GM18951 (cell line): ENCODE results near the gene PKP4.

ENCODE experiments used
- POLR2A ChIP-seq: IDR thresholded peaks from 4 replicates; pipeline ENCODE4 v1.6.1; 2011; ENCODE audit warnings: mild to moderate bottlenecking; ENCODE audit not compliant: insufficient read length, insufficient read depth; ENCODE audit errors: extremely low read depth
- in situ Hi-C: fragments of 300-500 bp; cut with MboI; formaldehyde crosslinking; loops from one replicate; pipeline ENCODE4 v1.12.0; 2022; ENCODE audit warnings: low sequenced_read_pairs, mixed read lengths, inconsistent platforms; ENCODE audit not compliant: unreplicated experiment

Gene PKP4

GRCh38 chr2:158498749-158499136 is 42.0 kb downstream of the PKP4 start:
- in situ Hi-C loops, result no loop called here
- TF ChIP-seq POLR2A, result no peak

DNA sequence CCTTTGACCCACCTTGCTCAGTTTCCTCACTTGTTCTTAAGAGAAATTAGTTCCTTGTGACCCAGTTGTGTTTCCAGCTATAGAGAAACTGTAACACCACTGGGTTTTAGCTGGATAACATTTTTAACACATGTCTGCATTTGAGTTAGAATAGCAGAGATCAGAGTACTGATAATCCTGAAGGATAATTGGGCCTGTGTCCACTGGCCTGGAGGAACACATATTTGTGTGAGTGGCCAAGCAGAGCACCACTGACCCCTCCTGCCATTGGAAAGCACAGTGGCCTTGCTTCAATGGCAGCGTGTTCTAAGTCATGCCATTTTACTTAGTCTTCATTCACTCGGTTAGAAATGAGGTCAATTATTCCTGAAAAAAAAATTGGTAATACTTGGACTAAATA is 42.6 kb downstream of the PKP4 start:
- in situ Hi-C loops, result no loop called here
- no peak for TF ChIP-seq POLR2A

DNA sequence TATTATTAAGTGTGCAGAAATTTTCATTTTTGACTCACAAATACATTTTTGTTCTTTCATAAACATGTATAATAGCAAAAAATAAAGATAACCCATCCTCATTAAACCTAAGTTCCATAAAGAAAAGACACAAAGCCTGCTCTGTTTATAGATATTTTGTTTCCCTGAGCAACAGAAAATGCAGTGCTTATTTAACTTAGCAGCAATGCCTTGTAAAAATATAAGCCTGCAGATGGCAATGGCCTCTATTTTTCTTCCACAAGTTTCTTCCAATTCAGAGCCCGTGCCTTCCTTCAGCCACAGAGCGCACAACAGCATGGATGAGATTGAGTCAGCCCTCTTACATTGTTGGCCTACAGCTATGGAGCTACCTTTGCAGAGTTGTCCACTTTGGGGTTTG is 43.6 kb downstream of the PKP4 start:
- in situ Hi-C loops, result no loop called here
- no peak for TF ChIP-seq POLR2A

- no peak for TF ChIP-seq POLR2A
- in situ Hi-C loops, result no loop called here
Observed at GRCh38 chr2:158501301-158501700, 44.5 kb downstream of the PKP4 start.

GRCh38 chr2:158502974-158503373 is 46.2 kb downstream of the PKP4 start:
- no peak for TF ChIP-seq POLR2A
- in situ Hi-C loops, result no loop called here

DNA sequence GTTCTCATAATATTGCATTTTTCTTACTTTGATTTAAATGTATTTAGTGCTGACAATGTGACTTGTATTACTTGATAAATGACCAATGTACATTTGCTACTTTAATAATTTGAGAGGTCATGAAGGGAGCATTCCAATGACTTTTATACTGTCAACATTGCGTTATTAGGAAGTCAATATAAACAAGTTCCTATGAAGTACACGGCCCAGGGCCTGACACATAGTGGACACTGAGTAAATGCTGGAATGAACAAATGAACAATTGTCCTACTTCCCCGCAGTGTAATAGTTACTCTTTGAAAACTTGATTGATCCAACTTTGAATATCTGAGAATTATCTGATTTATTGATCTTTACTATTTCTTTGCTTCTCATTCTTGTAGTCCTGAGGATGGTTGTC is 47.3 kb downstream of the PKP4 start:
- in situ Hi-C loops, result no loop called here

GRCh38 chr2:158505448-158505934 is 48.7 kb downstream of the PKP4 start:
- TF ChIP-seq POLR2A, result no peak
- in situ Hi-C loops, result no loop called here

More for the DNA sequence above, 47.3 kb downstream of the PKP4 start:
- TF ChIP-seq POLR2A, result no peak

GRCh38 chr2:158507141-158507540 is 50.4 kb downstream of the PKP4 start:
- no peak for TF ChIP-seq POLR2A
- in situ Hi-C loops, result no loop called here

- TF ChIP-seq POLR2A, result no peak
- in situ Hi-C loops, result no loop called here
Observed at GRCh38 chr2:158507679-158508078, 50.9 kb downstream of the PKP4 start.

DNA sequence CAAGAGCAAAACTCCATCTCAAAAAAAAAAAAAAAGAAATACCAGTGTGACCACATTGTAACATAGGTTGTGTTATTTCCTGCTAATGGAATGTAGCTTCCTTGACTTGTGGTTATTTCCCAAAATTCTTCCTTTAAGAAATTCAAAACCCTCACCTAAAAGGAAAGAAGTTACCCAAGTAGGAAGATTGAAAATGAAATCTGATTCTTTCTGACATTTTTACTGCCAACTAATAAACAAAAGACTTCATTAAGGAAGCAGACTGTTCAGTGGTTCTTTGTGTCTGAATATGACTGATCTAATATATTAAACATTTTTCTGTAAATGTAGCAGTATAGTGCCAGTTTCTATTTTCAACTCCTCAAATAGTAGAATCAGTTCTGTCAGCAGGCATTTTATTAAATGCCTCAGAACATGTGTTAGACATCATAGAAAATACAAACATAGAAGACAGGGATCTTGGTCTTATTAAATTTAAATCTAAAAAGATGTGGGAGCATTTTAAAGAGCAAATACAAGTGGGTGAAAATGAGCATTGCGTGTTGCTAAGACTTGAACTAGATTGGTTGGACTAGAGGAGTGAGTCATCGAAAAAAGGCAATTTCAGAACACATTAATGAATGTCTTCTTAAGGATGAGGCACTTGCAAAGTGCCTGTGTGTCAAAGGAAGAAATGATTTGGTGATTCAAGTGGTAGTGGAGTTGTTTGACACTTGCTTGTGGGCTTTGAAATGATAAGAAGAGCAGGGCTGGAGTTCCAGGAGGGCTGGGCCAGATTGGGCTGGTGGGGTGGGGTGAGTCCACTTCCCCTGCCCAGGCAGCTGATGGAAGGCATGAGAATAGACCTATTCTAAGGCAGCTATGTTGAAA is 53.4 kb downstream of the PKP4 start:
- no peak for TF ChIP-seq POLR2A
- in situ Hi-C loops, result no loop called here

DNA sequence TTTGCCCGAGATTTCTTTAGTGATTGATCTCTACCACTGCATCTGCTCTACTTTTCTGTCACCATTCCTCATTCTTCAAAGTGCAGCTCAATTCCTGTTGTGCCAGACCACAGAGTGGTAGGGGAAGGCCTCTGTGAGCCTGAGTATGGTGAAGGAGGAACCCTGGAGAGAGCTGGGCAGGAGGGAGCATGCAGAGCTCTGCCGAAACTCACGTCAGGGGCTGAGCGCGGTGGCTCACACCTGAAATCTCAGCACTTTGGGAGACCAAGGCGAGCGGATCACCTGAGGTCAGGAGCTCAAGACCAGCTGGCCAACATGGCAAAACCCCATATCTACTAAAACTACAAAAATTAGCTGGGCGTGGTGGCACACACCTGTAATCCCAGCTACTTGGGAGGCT is 54.1 kb downstream of the PKP4 start:
- TF ChIP-seq POLR2A, result no peak

DNA sequence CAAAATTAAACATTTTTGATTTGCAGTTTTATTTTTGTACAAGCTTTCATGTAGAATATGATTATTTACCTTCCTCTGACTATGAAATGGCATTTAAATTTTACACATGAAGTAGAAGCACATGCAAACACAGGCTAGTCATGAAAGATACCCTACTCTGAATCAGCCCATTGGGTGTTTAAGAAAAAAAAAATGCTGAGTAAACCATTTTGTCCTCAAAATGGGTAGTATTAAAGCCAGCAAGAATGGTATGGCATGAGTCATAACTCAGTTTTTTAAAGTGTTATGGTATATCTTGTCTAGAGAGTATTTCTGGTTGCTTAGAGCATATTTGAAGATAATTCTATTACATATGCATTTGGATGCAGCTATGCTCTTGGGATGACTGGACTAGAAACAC is 55.0 kb downstream of the PKP4 start:
- in situ Hi-C loops, result no loop called here
- no peak for TF ChIP-seq POLR2A

More for the DNA sequence above, 54.1 kb downstream of the PKP4 start:
- in situ Hi-C loops, result no loop called here

DNA sequence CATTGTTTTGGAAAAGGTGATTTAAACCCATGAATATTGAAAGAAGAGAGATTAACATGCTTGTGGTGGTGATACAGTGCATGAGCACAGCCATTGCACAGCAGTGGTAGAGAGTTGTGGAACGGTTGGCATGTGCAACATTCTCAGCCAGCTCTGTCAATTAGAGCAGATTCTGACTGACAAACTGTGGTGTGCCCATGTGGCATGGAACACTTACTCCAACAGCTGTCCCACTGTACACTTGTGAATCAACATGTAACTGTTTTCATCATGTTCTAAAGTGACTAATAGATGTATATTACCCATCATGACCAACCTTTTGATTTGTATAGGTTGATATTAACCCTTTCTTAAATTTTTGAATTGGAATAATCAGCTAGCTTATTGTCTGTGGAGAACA is 55.6 kb downstream of the PKP4 start:
- in situ Hi-C loops, result no loop called here
- TF ChIP-seq POLR2A, result no peak

DNA sequence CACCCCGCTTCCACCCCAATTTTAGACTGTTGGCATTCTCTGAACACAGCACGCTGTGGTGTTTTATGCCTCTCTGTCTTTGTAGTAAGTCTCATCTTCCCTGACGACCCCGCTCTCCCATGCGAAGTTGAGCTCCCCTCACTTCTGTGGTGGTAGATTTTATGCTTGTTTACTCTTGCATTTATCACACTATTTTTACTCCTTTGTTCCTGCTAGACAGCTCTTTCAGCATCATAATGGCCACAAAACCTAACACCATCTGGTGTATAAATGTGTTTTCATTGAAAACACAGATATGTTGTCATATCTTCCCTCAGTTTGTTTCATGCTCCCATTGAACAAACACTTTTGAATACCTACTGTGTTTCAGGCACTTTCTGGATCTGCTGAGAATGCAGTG is 57.1 kb downstream of the PKP4 start:
- no peak for TF ChIP-seq POLR2A
- in situ Hi-C loops, result no loop called here
